ENCODE measurements around the gene FAM228A.

DNA sequence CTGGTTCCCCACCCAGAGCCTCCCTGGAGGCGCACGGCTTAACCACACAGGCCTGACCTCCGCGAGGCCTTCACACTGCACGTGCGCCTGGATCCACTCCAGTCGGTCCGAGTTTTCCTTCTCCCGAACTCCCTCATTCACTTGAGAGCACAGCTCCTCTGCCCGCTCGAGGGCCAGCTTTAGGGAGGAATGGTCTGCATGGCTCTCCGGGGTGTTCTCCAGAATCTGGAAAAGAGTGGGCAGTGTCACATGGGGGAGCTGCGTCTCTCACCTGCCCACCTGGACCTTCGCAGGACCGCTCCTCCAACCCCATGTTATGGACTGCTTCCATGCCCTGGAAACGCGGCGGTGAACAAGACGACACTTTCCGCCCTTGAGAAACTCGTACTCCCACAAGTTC, 35.9 kb downstream of the FAM228A start:
- TF ChIP-seq, protein P1, sequence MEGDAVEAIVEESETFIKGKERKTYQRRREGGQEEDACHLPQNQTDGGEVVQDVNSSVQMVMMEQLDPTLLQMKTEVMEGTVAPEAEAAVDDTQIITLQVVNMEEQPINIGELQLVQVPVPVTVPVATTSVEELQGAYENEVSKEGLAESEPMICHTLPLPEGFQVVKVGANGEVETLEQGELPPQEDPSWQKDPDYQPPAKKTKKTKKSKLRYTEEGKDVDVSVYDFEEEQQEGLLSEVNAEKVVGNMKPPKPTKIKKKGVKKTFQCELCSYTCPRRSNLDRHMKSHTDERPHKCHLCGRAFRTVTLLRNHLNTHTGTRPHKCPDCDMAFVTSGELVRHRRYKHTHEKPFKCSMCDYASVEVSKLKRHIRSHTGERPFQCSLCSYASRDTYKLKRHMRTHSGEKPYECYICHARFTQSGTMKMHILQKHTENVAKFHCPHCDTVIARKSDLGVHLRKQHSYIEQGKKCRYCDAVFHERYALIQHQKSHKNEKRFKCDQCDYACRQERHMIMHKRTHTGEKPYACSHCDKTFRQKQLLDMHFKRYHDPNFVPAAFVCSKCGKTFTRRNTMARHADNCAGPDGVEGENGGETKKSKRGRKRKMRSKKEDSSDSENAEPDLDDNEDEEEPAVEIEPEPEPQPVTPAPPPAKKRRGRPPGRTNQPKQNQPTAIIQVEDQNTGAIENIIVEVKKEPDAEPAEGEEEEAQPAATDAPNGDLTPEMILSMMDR (IDR thresholded peaks at IDR 0.05) = no peak
- no peak for TF ChIP-seq POLR2A (IDR thresholded peaks at IDR 0.05)
- no peak for TF ChIP-seq EP300 (IDR thresholded peaks at IDR 0.05)
